Progenitor cell of endocrine pancreas (in vitro differentiated cells): ENCODE results near the gene FAF2. TPM values are rescaled to one million over a fixed set of nuclear protein-coding genes. Genes with fewer than 3 reads are reported as not detected.
A peak's percentile ranks its signal among the peaks of the same experiment; 100 is the strongest.

Experiments
- DNase-seq: peaks from one replicate; pipeline ENCODE4 v3.0.0; 2021; ENCODE audit warnings: low spot score; ENCODE audit not compliant: unreplicated experiment
- H3K27ac Mint-ChIP-seq: 2 replicates; pipeline ENCODE4 v1.8.0; 2021; ENCODE audit warnings: mild to moderate bottlenecking, moderate library complexity, mixed read lengths
- H3K27me3 Mint-ChIP-seq: 2 replicates; pipeline ENCODE4 v1.8.0; 2021; ENCODE audit warnings: mixed read lengths
- H3K36me3 Mint-ChIP-seq: 2 replicates; pipeline ENCODE4 v1.8.0; 2022; ENCODE audit warnings: mixed read lengths; ENCODE audit not compliant: insufficient read depth
- H3K4me1 Mint-ChIP-seq: 2 replicates; pipeline ENCODE4 v1.8.0; 2021; ENCODE audit warnings: low read depth, mixed read lengths
- H3K4me3 Mint-ChIP-seq: 2 replicates; pipeline ENCODE4 v1.8.0; 2021; ENCODE audit warnings: low read depth, mild to moderate bottlenecking, moderate library complexity, mixed read lengths
- H3K9me3 Mint-ChIP-seq: 2 replicates; pipeline ENCODE4 v1.8.0; 2021; ENCODE audit warnings: low read depth, mixed read lengths
- total RNA-seq: library from RNA; stranded (reverse); gene quantifications from 2 replicates; pipeline ENCODE4 v1.2.1, GENCODE V29; 2021
- TF ChIP-seq, protein P1 (sequence below): fragments of 200-600 bp; sonication (generic); IDR thresholded peaks from one replicate; pipeline ENCODE4 v1.5.0; 2021; ENCODE audit warnings: antibody characterized with exemption, mild to moderate bottlenecking; ENCODE audit not compliant: unreplicated experiment

The FAF2 gene
- total RNA-seq, 1 donor from 2014 or later = 54.6 TPM

DNA sequence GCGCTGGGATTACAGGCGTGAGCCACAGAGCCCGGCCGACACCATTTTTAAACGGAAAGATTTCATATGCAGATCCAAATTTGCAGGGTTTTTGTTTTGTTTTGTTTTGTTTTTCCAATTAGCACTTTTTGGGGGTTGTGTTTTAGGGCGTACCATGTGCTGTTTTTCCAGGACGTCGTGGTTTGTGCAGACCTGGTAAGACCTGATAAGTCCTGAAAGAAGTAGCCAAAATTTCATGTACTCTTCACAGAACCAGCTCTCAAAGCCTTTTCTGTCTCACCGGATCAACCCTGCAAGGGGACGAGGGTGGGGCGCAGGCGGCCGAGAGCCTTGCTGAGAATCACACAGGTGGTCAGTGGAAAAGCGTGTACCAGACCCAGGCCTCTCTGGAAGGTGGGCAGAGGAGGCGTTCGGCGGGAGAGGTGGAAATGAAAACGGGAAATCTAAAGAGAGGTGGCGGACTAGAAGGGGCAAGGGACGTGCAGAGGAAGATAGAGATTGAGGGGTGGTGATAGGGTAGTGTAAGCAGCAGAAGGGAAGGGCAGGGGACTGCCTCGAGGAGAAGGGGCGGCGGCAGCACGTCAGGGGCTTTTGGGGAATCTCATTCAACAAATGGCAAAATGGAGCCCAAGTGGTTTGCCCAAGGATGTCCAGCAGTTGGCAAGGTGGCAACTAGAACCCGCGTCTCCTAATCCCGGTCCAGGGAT is 1.1 kb upstream of the FAF2 start:
- TF ChIP-seq, protein P1, sequence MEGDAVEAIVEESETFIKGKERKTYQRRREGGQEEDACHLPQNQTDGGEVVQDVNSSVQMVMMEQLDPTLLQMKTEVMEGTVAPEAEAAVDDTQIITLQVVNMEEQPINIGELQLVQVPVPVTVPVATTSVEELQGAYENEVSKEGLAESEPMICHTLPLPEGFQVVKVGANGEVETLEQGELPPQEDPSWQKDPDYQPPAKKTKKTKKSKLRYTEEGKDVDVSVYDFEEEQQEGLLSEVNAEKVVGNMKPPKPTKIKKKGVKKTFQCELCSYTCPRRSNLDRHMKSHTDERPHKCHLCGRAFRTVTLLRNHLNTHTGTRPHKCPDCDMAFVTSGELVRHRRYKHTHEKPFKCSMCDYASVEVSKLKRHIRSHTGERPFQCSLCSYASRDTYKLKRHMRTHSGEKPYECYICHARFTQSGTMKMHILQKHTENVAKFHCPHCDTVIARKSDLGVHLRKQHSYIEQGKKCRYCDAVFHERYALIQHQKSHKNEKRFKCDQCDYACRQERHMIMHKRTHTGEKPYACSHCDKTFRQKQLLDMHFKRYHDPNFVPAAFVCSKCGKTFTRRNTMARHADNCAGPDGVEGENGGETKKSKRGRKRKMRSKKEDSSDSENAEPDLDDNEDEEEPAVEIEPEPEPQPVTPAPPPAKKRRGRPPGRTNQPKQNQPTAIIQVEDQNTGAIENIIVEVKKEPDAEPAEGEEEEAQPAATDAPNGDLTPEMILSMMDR = no peak
- H3K9me3 Mint-ChIP-seq = no peaks in the 10 kb centered on the region
- H3K27me3 Mint-ChIP-seq = peaks cover 2% of the 10 kb centered on the region
- H3K36me3 Mint-ChIP-seq = peaks cover 1% of the 10 kb centered on the region
- peak overlapping the region; percentile 98 for H3K27ac Mint-ChIP-seq
- H3K4me3 Mint-ChIP-seq = peak overlapping the region; percentile 98
- H3K4me1 Mint-ChIP-seq = peaks cover 15% of the 10 kb centered on the region
- DNase-seq = peak; percentile 14

DNA sequence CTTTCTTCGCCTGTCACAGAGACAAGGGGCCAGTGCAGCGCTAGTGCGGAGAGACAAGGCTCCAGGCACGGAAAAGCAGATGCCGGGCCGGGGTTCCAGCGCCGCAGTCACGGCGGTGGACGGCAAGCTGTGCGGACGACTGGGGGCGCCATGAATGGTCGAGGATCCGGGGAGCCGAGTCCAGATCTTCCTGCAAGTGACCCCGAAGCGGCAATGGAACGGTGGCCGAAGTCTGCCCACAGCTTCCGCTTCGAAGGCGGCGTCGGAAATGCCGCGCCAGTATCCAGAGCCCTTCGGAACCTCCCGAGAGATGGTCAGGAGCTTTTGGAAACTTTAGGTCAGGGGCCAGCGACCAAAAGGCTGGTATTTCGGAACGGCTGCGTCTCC is 601 bp upstream of the FAF2 start:
- Mint-ChIP-seq H3K4me1 (peaks cover 17% of the 10 kb centered on the region), H3K27me3 (no peaks in the 10 kb centered on the region), H3K36me3 (peaks cover 1% of the 10 kb centered on the region), H3K4me3 (peak overlapping the region; percentile 98), H3K27ac (peak overlapping the region; percentile 98), H3K9me3 (no peaks in the 10 kb centered on the region)
- TF ChIP-seq, protein P1 = no peak
- peak; percentile 48 for DNase-seq

DNA sequence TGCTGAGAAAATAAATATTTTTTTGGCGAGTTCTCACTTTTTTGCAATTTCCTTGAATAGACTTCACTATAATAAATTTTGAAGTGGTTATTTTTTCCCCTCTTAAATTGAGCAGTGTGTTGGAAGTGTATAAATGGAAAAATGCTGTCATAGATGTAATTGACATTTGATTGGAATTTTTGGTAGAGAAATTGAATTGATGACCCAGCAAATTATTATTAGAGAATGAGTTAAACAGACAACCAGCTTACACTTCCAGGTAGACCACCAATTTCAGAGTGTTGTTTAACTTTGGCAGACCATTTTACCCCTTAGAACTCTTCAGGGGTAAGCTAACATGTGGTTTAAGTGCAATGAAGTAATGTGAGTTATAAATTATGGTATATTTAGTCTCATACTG is 1.9 kb downstream of the FAF2 start:
- peaks cover 22% of the 10 kb centered on the region for H3K4me1 Mint-ChIP-seq
- H3K4me3 Mint-ChIP-seq = no peak overlapping the region
- H3K27me3 Mint-ChIP-seq = no peaks in the 10 kb centered on the region
- no peaks in the 10 kb centered on the region for H3K9me3 Mint-ChIP-seq
- no peak for DNase-seq
- no peak overlapping the region for H3K27ac Mint-ChIP-seq
- peaks cover 7% of the 10 kb centered on the region for H3K36me3 Mint-ChIP-seq
- TF ChIP-seq, protein P1 = no peak

DNA sequence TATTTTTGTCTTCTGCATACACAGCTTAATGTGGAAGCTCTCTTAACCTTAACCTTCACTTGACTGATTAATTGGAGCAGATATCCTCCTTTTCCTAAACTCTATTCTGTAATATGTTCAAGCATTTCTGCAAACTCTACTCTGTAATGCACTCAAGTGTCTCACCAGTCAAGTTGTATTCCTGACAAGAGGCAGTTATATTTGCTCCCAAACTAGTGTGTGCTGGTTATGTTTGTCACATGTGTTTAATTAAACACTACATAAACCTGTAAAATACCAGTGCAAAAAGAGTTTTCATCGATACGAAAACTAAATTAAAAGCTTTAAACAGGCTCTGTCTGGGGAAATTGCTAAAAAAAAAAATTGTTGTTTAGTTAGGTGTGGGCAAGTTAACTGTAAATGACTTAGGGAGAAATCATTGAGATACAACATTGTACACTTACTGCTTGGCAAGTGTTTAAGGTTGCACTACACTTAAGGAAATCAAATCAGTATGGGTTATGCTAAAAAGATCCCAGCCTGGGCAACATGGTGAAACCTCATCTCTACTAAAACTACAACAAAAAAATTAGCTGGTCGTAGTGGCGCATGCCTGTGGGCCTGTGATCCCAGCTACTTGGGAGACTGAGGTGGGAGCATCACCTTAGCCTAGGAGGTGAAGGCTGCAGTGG is 6.7 kb downstream of the FAF2 start:
- TF ChIP-seq, protein P1 = no peak
- H3K4me3 Mint-ChIP-seq = no peak overlapping the region
- H3K27me3 Mint-ChIP-seq = no peaks in the 10 kb centered on the region
- no peak for DNase-seq
- no peak overlapping the region for H3K27ac Mint-ChIP-seq
- no peaks in the 10 kb centered on the region for H3K9me3 Mint-ChIP-seq
- H3K4me1 Mint-ChIP-seq = peaks cover 10% of the 10 kb centered on the region
- H3K36me3 Mint-ChIP-seq = peaks cover 11% of the 10 kb centered on the region

DNA sequence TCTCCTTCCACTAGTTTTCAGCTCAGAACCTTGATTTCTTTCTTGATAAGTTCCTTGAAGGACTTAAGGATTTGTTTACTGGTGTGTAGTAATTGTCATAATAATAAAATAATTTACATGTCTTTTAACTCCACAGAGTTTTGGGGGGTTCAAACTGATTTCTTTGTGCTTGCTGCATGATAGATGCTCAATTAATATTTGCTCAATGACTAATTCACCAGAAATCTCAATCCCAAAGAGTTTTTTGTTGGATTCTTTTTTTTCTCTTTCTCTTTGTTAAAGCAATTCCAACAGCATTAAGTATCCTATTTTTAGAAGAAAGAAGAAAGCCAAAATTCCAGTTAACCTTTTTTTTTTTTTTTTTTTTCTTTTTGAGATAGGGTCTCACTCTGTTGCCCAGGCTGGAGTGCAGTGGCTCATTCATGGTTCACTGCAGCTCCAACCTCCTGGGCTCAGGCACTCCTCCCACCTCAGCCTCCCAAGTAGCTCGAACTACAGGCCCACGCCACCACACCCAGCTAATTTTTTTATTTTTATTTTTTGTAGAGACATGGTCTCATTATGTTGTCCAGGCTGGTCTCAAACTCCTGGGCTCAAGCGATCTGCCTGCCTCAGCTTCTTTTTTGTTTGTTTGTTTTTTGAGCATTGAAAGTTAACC is 10.8 kb downstream of the FAF2 start:
- H3K9me3 Mint-ChIP-seq = no peaks in the 10 kb centered on the region
- TF ChIP-seq, protein P1 = no peak
- no peaks in the 10 kb centered on the region for H3K27me3 Mint-ChIP-seq
- H3K27ac Mint-ChIP-seq = no peak overlapping the region
- H3K4me1 Mint-ChIP-seq = no peaks in the 10 kb centered on the region
- no peak for DNase-seq
- H3K4me3 Mint-ChIP-seq = no peak overlapping the region
- peaks cover 7% of the 10 kb centered on the region for H3K36me3 Mint-ChIP-seq
